WI38 (cell line): Measurements from ENCODE around the gene CDK15.

Experiments used
- H3K4me3 ChIP-seq: 2 replicates; pipeline ENCODE4 v1.5.1; 2011; ENCODE audit warnings: low read depth, mild to moderate bottlenecking, control low read depth, low read length
- CTCF ChIP-seq: IDR thresholded peaks from 2 replicates; pipeline ENCODE4 v1.5.1; 2012; ENCODE audit warnings: low read depth, mild to moderate bottlenecking, control low read depth, low read length

Gene CDK15

GRCh38 chr2:201866643-201867473, 60.5 kb downstream of the CDK15 start:
- TF ChIP-seq CTCF: no peak
- H3K4me3 ChIP-seq: no peak overlapping the region

GRCh38 chr2:201871471-201871870, 65.1 kb downstream of the CDK15 start:
- no peak overlapping the region for H3K4me3 ChIP-seq
- no peak for TF ChIP-seq CTCF

- H3K4me3 ChIP-seq: no peak overlapping the region
- TF ChIP-seq CTCF: no peak
These were observed 66.3 kb downstream of the CDK15 start for GRCh38 chr2:201872591-201872990.

- no peak for TF ChIP-seq CTCF
These were observed 73.7 kb downstream of the CDK15 start for GRCh38 chr2:201879996-201880395.

GRCh38 chr2:201880579-201880978, 74.2 kb downstream of the CDK15 start:
- no peak overlapping the region for H3K4me3 ChIP-seq

More at GRCh38 chr2:201879996-201880395, 73.7 kb downstream of the CDK15 start:
- H3K4me3 ChIP-seq: no peak overlapping the region

GRCh38 chr2:201880993-201881611, 74.8 kb downstream of the CDK15 start:
- TF ChIP-seq CTCF: no peak
- H3K4me3 ChIP-seq: no peak overlapping the region

More at GRCh38 chr2:201880579-201880978, 74.2 kb downstream of the CDK15 start:
- no peak for TF ChIP-seq CTCF

- no peak for TF ChIP-seq CTCF
- H3K4me3 ChIP-seq: no peak overlapping the region
These were observed 75.4 kb downstream of the CDK15 start for GRCh38 chr2:201881741-201882140.
